Smooth muscle cell (in vitro differentiated cells): ENCODE results near the gene TRIM29. TPM values are rescaled to one million over a fixed set of nuclear protein-coding genes. Genes with fewer than 3 reads are reported as not detected.
A peak's percentile ranks its signal among the peaks of the same experiment; 100 is the strongest.

Source experiments
- DNase-seq: peaks from one replicate; lab custom pipeline; 2025; ENCODE audit not compliant: unreplicated experiment; lab: John Stamatoyannopoulos, UW
- H2AFZ ChIP-seq: fragments of 200-600 bp; sonication (generic); 2 replicates; pipeline ENCODE4 v1.6.0; 2016; ENCODE audit warnings: antibody characterized with exemption, low read depth, mild to moderate bottlenecking
- H3F3A ChIP-seq: fragments of 200-600 bp; sonication (generic); 2 replicates; pipeline ENCODE4 v1.6.0; 2017; ENCODE audit warnings: antibody characterized with exemption, low read depth
- H3K27ac ChIP-seq: fragments of 200-600 bp; sonication (generic); 2 replicates; pipeline ENCODE4 v1.5.1; 2016; ENCODE audit warnings: low read depth, mild to moderate bottlenecking
- H3K27me3 ChIP-seq: fragments of 200-600 bp; sonication (generic); 2 replicates; pipeline ENCODE4 v1.6.1; 2016; ENCODE audit warnings: low read depth, mild to moderate bottlenecking
- H3K36me3 ChIP-seq: fragments of 200-600 bp; sonication (generic); 2 replicates; pipeline ENCODE4 v1.5.1; 2016; ENCODE audit warnings: low read depth
- H3K4me1 ChIP-seq: fragments of 200-600 bp; sonication (generic); 2 replicates; pipeline ENCODE4 v1.5.1; 2016; ENCODE audit warnings: low read depth
- H3K4me2 ChIP-seq: fragments of 200-600 bp; sonication (generic); 2 replicates; pipeline ENCODE4 v1.6.0; 2016; ENCODE audit warnings: mild to moderate bottlenecking
- H3K4me3 ChIP-seq: fragments of 200-600 bp; sonication (generic); 2 replicates; pipeline ENCODE4 v1.5.1; 2016; ENCODE audit warnings: mild to moderate bottlenecking
- H3K79me2 ChIP-seq: fragments of 200-600 bp; sonication (generic); 2 replicates; pipeline ENCODE4 v1.6.0; 2016; ENCODE audit warnings: low read depth, mild to moderate bottlenecking
- H3K9ac ChIP-seq: fragments of 200-600 bp; sonication (generic); 2 replicates; pipeline ENCODE4 v1.6.0; 2016; ENCODE audit warnings: low read depth
- H3K9me3 ChIP-seq: fragments of 200-600 bp; sonication (generic); replicated peaks from 2 replicates; pipeline ENCODE4 v1.5.1; 2016; ENCODE audit warnings: low read depth
- H4K20me1 ChIP-seq: fragments of 200-600 bp; sonication (generic); 2 replicates; pipeline ENCODE4 v1.6.0; 2016; ENCODE audit warnings: low read depth
- CTCF ChIP-seq: fragments of 200-600 bp; sonication (generic); IDR thresholded peaks from 2 replicates; pipeline ENCODE4 v1.5.1; 2017; ENCODE audit warnings: borderline replicate concordance, mild to moderate bottlenecking, antibody characterized with exemption; ENCODE audit not compliant: insufficient read depth, poor library complexity, severe bottlenecking
- WGBS: methylation state at CpG from one replicate; pipeline ENCODE4 v1.1.7; 2016; ENCODE audit warnings: low lambda C conversion rate; 5-methylcytosine and 5-hydroxymethylcytosine counted together
- polyA plus RNA-seq: library from polyadenylated mRNA; unstranded; fragments of >200 nt; fragmentation: Nextera tagmentation; extraction: Ambion mirVana; gene quantifications from 2 replicates; pipeline ENCODE4 v1.2.1, GENCODE V29; 2016
- total RNA-seq: library from RNA; depleted of rRNA; stranded (reverse); fragments of >200 nt; gene quantifications from 2 replicates; pipeline ENCODE4 v1.2.3, GENCODE V29; 2014

Gene TRIM29
- total and polyA plus RNA-seq, 2 experiments from 2014 or later: 20.6 to 37.1 TPM

GRCh38 chr11:120109531-120109930 is 28.4 kb downstream of the TRIM29 start:
- DNase-seq: no peak
- no peak overlapping the region for H3K27ac ChIP-seq
- no peaks in the 10 kb centered on the region for H3K9me3 ChIP-seq
- no peaks in the 10 kb centered on the region for H4K20me1 ChIP-seq
- H3F3A ChIP-seq: no peaks in the 10 kb centered on the region
- H3K36me3 ChIP-seq: no peaks in the 10 kb centered on the region
- no peaks in the 10 kb centered on the region for H3K79me2 ChIP-seq
- peaks cover 4% of the 10 kb centered on the region for H3K4me1 ChIP-seq
- no peak overlapping the region for H3K4me2 ChIP-seq
- TF ChIP-seq CTCF: no peak
- H2AFZ ChIP-seq: no peak overlapping the region
- peaks cover 16% of the 10 kb centered on the region for H3K27me3 ChIP-seq
- no peak overlapping the region for H3K9ac ChIP-seq
- 84% methylated on average over 5 of the region's 5 CpGs for WGBS
- no peak overlapping the region for H3K4me3 ChIP-seq

- no peaks in the 10 kb centered on the region for H3K79me2 ChIP-seq
- H3K27ac ChIP-seq: no peak overlapping the region
- TF ChIP-seq CTCF: no peak
- WGBS: 73% methylated on average over 6 of the region's 6 CpGs
- H3K4me2 ChIP-seq: no peak overlapping the region
- H3K4me3 ChIP-seq: no peak overlapping the region
- DNase-seq: no peak
- no peak overlapping the region for H3K9ac ChIP-seq
- H3K4me1 ChIP-seq: peaks cover 4% of the 10 kb centered on the region
- H3K27me3 ChIP-seq: peaks cover 16% of the 10 kb centered on the region
- H3F3A ChIP-seq: no peaks in the 10 kb centered on the region
- H3K9me3 ChIP-seq: no peaks in the 10 kb centered on the region
- no peaks in the 10 kb centered on the region for H4K20me1 ChIP-seq
- H2AFZ ChIP-seq: no peak overlapping the region
- H3K36me3 ChIP-seq: no peaks in the 10 kb centered on the region
Measured at GRCh38 chr11:120108785-120109168, 29.1 kb downstream of the TRIM29 start.

- Histone ChIP-seq H3K27me3 (peaks cover 11% of the 10 kb centered on the region), H3K9ac (no peak overlapping the region), H2AFZ (no peak overlapping the region), H3K27ac (no peak overlapping the region), H3K9me3 (no peaks in the 10 kb centered on the region), H3K4me3 (no peak overlapping the region), H3K4me2 (no peak overlapping the region), H3F3A (no peaks in the 10 kb centered on the region), H3K4me1 (peaks cover 4% of the 10 kb centered on the region), H3K36me3 (no peaks in the 10 kb centered on the region), H3K79me2 (no peaks in the 10 kb centered on the region), H4K20me1 (no peaks in the 10 kb centered on the region)
- peak; percentile 100 for TF ChIP-seq CTCF
- DNase-seq: peak; percentile 26
- 2% methylated on average over 6 of the region's 6 CpGs for WGBS
Measured at GRCh38 chr11:120108154-120108784, 29.6 kb downstream of the TRIM29 start.

- Histone ChIP-seq H3K79me2 (no peaks in the 10 kb centered on the region), H2AFZ (no peak overlapping the region), H3K9ac (no peak overlapping the region), H3K4me1 (peaks cover 4% of the 10 kb centered on the region), H4K20me1 (no peaks in the 10 kb centered on the region), H3K4me2 (no peak overlapping the region), H3K4me3 (no peak overlapping the region), H3K36me3 (no peaks in the 10 kb centered on the region), H3K27ac (no peak overlapping the region), H3K9me3 (no peaks in the 10 kb centered on the region), H3F3A (no peaks in the 10 kb centered on the region), H3K27me3 (peaks cover 5% of the 10 kb centered on the region)
- 77% methylated on average over 6 of the region's 6 CpGs for WGBS
- no peak for DNase-seq
- no peak for TF ChIP-seq CTCF
Measured at GRCh38 chr11:120107692-120108091, 30.2 kb downstream of the TRIM29 start.
